GM12892 (cell line): ENCODE results near the gene EXOSC10.
"Not testable (repeated sequence)": the region's sequence is repeated elsewhere in the genome, so short reads cannot be mapped to it uniquely, and the experiment has no call there.

ENCODE experiments used
- POLR2A ChIP-seq: IDR thresholded peaks from 2 replicates; pipeline ENCODE4 v1.6.1; 2011; ENCODE audit warnings: low read depth, low read length, control low read depth
- TAF1 ChIP-seq: IDR thresholded peaks from 2 replicates; pipeline ENCODE4 v1.6.1; 2011; ENCODE audit warnings: low read depth, mild to moderate bottlenecking, control low read depth, low read length, borderline replicate concordance

- not testable (repeated sequence) for TF ChIP-seq POLR2A, TAF1
These were observed 1.1 kb upstream of the EXOSC10 start for GRCh38 chr1:11100806-11101205.
